ENCODE data around the gene NMRAL1. TPM values are rescaled to one million over a fixed set of nuclear protein-coding genes. Genes with fewer than 3 reads are reported as not detected.

The NMRAL1 gene
- total and polyA plus RNA-seq, 3 experiments from 2014 or later, result 63.8 to 75.4 (median 65.8) TPM

GRCh38 chr16:4510131-4510530 is 35.7 kb upstream of the NMRAL1 start:
- Mint-ChIP-seq H3K36me3 (peaks cover 0 to 82% (median 5%) of the 10 kb centered on the region in 3 donors), H3K4me3 (no peak overlapping the region), H3K9me3 (no peaks in the 10 kb centered on the region), H3K27ac (peak overlapping the region in 6 of 8 donors; percentile 77 to 96 (median 86)), H3K27me3 (peaks cover 0 to 2% of the 10 kb centered on the region in 2 donors), H3K4me1 (peaks cover 50 to 66% (median 51%) of the 10 kb centered on the region in 3 donors)
- H3K4me3 ChIP-seq (ENCODE audit: low read length), result no peak overlapping the region
- CTCF ChIA-PET, result interaction anchor here (6.2 to 7.1 kb wide), 2 partner anchors 33 to 38 kb away, joined by 87 to 95 read pairs; partner anchors contain the start of genes HMOX2 and NMRAL1
- H3K36me3 ChIP-seq (ENCODE audit: insufficient read depth, low read length), result peaks cover 57% of the 10 kb centered on the region
- POLR2A ChIA-PET, result interaction anchor here (0.5 kb wide), 1 partner anchor 19 kb away, joined by 5 read pairs; no protein-coding TSS in a partner anchor
- no peaks in the 10 kb centered on the region for H3K9me3 ChIP-seq (ENCODE audit: low read length)
- no peaks in the 10 kb centered on the region for H3K27me3 ChIP-seq (ENCODE audit: insufficient read depth, low read length, poor library complexity, severe bottlenecking)
- no peak overlapping the region for H3K27ac ChIP-seq (ENCODE audit: low read depth, low read length)
- peaks cover 34% of the 10 kb centered on the region for H3K4me1 ChIP-seq (ENCODE audit: insufficient read depth, low read length)
- no peak for DNase-seq

DNA sequence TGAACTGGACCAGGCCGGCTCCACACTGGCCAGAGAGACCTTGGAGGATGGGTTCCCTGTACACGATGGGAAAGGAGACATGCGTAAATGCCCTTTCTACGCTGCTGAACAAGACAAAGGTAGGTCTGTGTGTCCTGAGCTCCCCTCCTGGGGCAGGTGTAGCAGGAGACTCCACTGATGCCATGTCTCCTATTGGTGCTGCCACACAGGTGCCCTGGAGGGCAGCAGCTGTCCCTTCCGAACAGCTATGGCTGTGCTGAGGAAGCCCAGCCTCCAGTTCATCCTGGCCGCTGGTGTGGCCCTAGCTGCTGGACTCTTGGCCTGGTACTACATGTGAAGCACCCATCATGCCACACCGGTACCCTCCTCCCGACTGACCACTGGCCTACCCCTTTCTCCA is 35.0 kb upstream of the NMRAL1 start:
- Histone ChIP-seq H3K9me3 (ENCODE audit: low read length) (no peaks in the 10 kb centered on the region), H3K27ac (ENCODE audit: low read depth, low read length) (no peak overlapping the region), H3K4me1 (ENCODE audit: insufficient read depth, low read length) (peaks cover 34% of the 10 kb centered on the region), H3K36me3 (ENCODE audit: insufficient read depth, low read length) (peaks cover 57% of the 10 kb centered on the region), H3K4me3 (ENCODE audit: low read length) (no peak overlapping the region), H3K27me3 (ENCODE audit: insufficient read depth, low read length, poor library complexity, severe bottlenecking) (no peaks in the 10 kb centered on the region)
- peak overlapping the region in 6 of 8 donors; percentile 29 to 97 (median 88) for H3K27ac Mint-ChIP-seq
- no peaks in the 10 kb centered on the region for H3K9me3 Mint-ChIP-seq
- DNase-seq, result no peak
- peaks cover 0 to 79% (median 7%) of the 10 kb centered on the region in 3 donors for H3K36me3 Mint-ChIP-seq
- peaks cover 48 to 64% (median 50%) of the 10 kb centered on the region in 3 donors for H3K4me1 Mint-ChIP-seq
- peaks cover 0 to 2% of the 10 kb centered on the region in 2 donors for H3K27me3 Mint-ChIP-seq
- POLR2A ChIA-PET, result no interaction called here
- CTCF ChIA-PET, result interaction anchor here (1.2 to 7.1 kb wide), 3 partner anchors 23 to 39 kb away, joined by 4 to 95 read pairs (median 87); partner anchors contain the start of genes HMOX2 and NMRAL1
- no peak overlapping the region for H3K4me3 Mint-ChIP-seq

- ChIA-PET POLR2A (interaction anchor here (4.4 kb wide), 1 partner anchor 32 kb away, joined by 42 read pairs; the partner anchor contains the start of genes HMOX2 and NMRAL1), CTCF (interaction anchor here (1.2 to 7.1 kb wide), 5 partner anchors 22 to 116 kb away, joined by 4 to 95 read pairs (median 22); partner anchors contain the start of genes HMOX2, MGRN1 and NMRAL1)
- DNase-seq, result no peak
- no peak overlapping the region for H3K4me3 Mint-ChIP-seq
- peaks cover 46 to 62% (median 49%) of the 10 kb centered on the region in 3 donors for H3K4me1 Mint-ChIP-seq
- H3K9me3 Mint-ChIP-seq, result no peaks in the 10 kb centered on the region
- peak overlapping the region in 5 of 8 donors; percentile 38 to 99 (median 96) for H3K27ac Mint-ChIP-seq
- H3K4me1 ChIP-seq (ENCODE audit: insufficient read depth, low read length), result peaks cover 34% of the 10 kb centered on the region
- peaks cover 0 to 76% (median 7%) of the 10 kb centered on the region in 3 donors for H3K36me3 Mint-ChIP-seq
- no peaks in the 10 kb centered on the region for H3K27me3 ChIP-seq (ENCODE audit: insufficient read depth, low read length, poor library complexity, severe bottlenecking)
- H3K9me3 ChIP-seq (ENCODE audit: low read length), result no peaks in the 10 kb centered on the region
- H3K27ac ChIP-seq (ENCODE audit: low read depth, low read length), result no peak overlapping the region
- peaks cover 57% of the 10 kb centered on the region for H3K36me3 ChIP-seq (ENCODE audit: insufficient read depth, low read length)
- peaks cover 0 to 2% of the 10 kb centered on the region in 2 donors for H3K27me3 Mint-ChIP-seq
- no peak overlapping the region for H3K4me3 ChIP-seq (ENCODE audit: low read length)
These were observed 34.4 kb upstream of the NMRAL1 start for GRCh38 chr16:4508806-4509205.

- H3K27me3 Mint-ChIP-seq, result peaks cover 0 to 2% of the 10 kb centered on the region in 2 donors
- ChIA-PET CTCF (interaction anchor here (0.5 to 7.1 kb wide), 13 partner anchors 11 to 117 kb away, joined by 3 to 95 read pairs (median 8); partner anchors contain the start of genes CDIP1, HMOX2, MGRN1 and NMRAL1), POLR2A (interaction anchor here (0.5 to 4.4 kb wide), 3 partner anchors 20 to 383 kb away, joined by 3 to 42 read pairs (median 4); partner anchors contain the start of genes HMOX2 and NMRAL1)
- H3K9me3 Mint-ChIP-seq, result no peaks in the 10 kb centered on the region
- Histone ChIP-seq H3K27me3 (ENCODE audit: insufficient read depth, low read length, poor library complexity, severe bottlenecking) (no peaks in the 10 kb centered on the region), H3K4me1 (ENCODE audit: insufficient read depth, low read length) (peaks cover 43% of the 10 kb centered on the region), H3K36me3 (ENCODE audit: insufficient read depth, low read length) (peaks cover 57% of the 10 kb centered on the region), H3K4me3 (ENCODE audit: low read length) (no peak overlapping the region), H3K9me3 (ENCODE audit: low read length) (no peaks in the 10 kb centered on the region), H3K27ac (ENCODE audit: low read depth, low read length) (no peak overlapping the region)
- peaks cover 0 to 69% (median 7%) of the 10 kb centered on the region in 3 donors for H3K36me3 Mint-ChIP-seq
- no peak overlapping the region for H3K4me3 Mint-ChIP-seq
- peaks cover 51 to 64% (median 53%) of the 10 kb centered on the region in 3 donors for H3K4me1 Mint-ChIP-seq
- peak overlapping the region in 7 of 8 donors; percentile 65 to 99 (median 97) for H3K27ac Mint-ChIP-seq
- DNase-seq, result no peak
These were observed 33.3 kb upstream of the NMRAL1 start for GRCh38 chr16:4507588-4508345.

- H3K4me1 ChIP-seq (ENCODE audit: insufficient read depth, low read length), result peaks cover 54% of the 10 kb centered on the region
- Mint-ChIP-seq H3K4me1 (peaks cover 53 to 67% (median 58%) of the 10 kb centered on the region in 3 donors), H3K36me3 (peaks cover 0 to 56% (median 7%) of the 10 kb centered on the region in 3 donors), H3K27me3 (peaks cover 0 to 2% of the 10 kb centered on the region in 2 donors), H3K4me3 (peak overlapping the region; percentile 55 to 85 (median 77)), H3K9me3 (no peaks in the 10 kb centered on the region), H3K27ac (peak overlapping the region; percentile 94 to 100 (median 98))
- H3K9me3 ChIP-seq (ENCODE audit: low read length), result no peaks in the 10 kb centered on the region
- ChIA-PET CTCF (interaction anchor here (0.8 to 7.1 kb wide), 21 partner anchors 8 to 118 kb away, joined by 3 to 95 read pairs (median 7); partner anchors contain the start of genes CDIP1, HMOX2, MGRN1 and NMRAL1), POLR2A (interaction anchor here (0.8 to 4.4 kb wide), 6 partner anchors 17 to 235 kb away, joined by 3 to 42 read pairs (median 4); partner anchors contain the start of genes HMOX2 and NMRAL1)
- no peaks in the 10 kb centered on the region for H3K27me3 ChIP-seq (ENCODE audit: insufficient read depth, low read length, poor library complexity, severe bottlenecking)
- peaks cover 45% of the 10 kb centered on the region for H3K36me3 ChIP-seq (ENCODE audit: insufficient read depth, low read length)
- H3K27ac ChIP-seq (ENCODE audit: low read depth, low read length), result peak overlapping the region; percentile 72
- H3K4me3 ChIP-seq (ENCODE audit: low read length), result peak overlapping the region; percentile 65
- DNase-seq, result peak; percentile 26 to 72 (median 59)
These were observed 32.0 kb upstream of the NMRAL1 start for GRCh38 chr16:4506450-4506849.

DNA sequence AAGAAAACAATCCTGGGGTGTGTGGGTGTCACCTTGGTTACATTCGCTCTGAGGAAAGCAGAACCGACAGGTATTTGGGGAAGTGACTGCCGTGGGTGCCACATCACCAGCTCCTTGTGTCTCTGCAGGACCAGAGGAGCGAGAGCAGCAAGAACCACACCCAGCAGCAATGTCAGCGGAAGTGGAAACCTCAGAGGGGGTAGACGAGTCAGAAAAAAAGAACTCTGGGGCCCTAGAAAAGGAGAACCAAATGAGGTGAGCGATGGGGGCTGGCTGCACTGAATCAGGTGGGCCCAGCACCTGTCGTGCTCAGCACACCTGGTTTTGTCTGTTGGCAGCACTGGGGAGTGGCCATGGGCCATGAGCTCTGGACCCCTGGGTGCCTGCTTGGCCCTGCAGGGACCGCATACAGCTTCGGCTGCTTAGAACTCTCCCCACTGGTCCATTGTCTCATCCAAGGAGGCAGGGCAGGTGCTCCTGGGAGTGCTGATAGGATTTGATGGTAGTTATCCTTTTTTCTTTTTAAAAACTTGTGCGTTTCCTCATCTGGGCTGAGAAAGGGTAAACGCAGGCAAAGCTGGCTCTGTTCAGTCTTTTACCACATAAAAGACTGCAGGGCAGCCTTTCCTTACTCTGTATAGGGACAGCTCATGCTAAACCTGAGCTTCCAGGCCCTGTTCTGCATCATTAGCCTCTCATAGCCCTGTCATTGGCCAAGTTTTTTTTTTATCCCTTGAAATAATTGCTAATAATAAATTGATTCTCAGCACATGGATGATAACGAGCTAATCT is 31.1 kb upstream of the NMRAL1 start:
- peaks cover 0 to 47% (median 4%) of the 10 kb centered on the region in 3 donors for H3K36me3 Mint-ChIP-seq
- H3K4me1 ChIP-seq (ENCODE audit: insufficient read depth, low read length), result peaks cover 63% of the 10 kb centered on the region
- ChIA-PET CTCF (interaction anchor here (0.8 to 7.1 kb wide), 22 partner anchors 9 to 119 kb away, joined by 3 to 95 read pairs (median 5); partner anchors contain the start of genes CDIP1, HMOX2, MGRN1 and NMRAL1), POLR2A (interaction anchor here (0.7 to 4.4 kb wide), 11 partner anchors 9 to 234 kb away, joined by 3 to 42 read pairs (median 4); partner anchors contain the start of genes CDIP1, HMOX2 and NMRAL1)
- peak overlapping the region; percentile 55 to 85 (median 77) for H3K4me3 Mint-ChIP-seq
- peaks cover 36% of the 10 kb centered on the region for H3K36me3 ChIP-seq (ENCODE audit: insufficient read depth, low read length)
- peaks cover 60 to 67% (median 62%) of the 10 kb centered on the region in 3 donors for H3K4me1 Mint-ChIP-seq
- H3K27me3 Mint-ChIP-seq, result peaks cover 0 to 2% of the 10 kb centered on the region in 2 donors
- peak overlapping the region; percentile 65 for H3K4me3 ChIP-seq (ENCODE audit: low read length)
- H3K27ac ChIP-seq (ENCODE audit: low read depth, low read length), result peak overlapping the region; percentile 72
- no peaks in the 10 kb centered on the region for H3K9me3 ChIP-seq (ENCODE audit: low read length)
- peak overlapping the region; percentile 94 to 100 (median 98) for H3K27ac Mint-ChIP-seq
- H3K9me3 Mint-ChIP-seq, result no peaks in the 10 kb centered on the region
- DNase-seq, result peak; percentile 59 to 93 (median 86)
- H3K27me3 ChIP-seq (ENCODE audit: insufficient read depth, low read length, poor library complexity, severe bottlenecking), result no peaks in the 10 kb centered on the region

- Mint-ChIP-seq H3K36me3 (peaks cover 0 to 39% (median 8%) of the 10 kb centered on the region in 3 donors), H3K4me3 (no peak overlapping the region), H3K27ac (peak overlapping the region in 7 of 8 donors; percentile 29 to 90 (median 85)), H3K27me3 (no peaks in the 10 kb centered on the region), H3K9me3 (no peaks in the 10 kb centered on the region), H3K4me1 (peaks cover 72 to 92% (median 90%) of the 10 kb centered on the region in 3 donors)
- Histone ChIP-seq H3K4me3 (ENCODE audit: low read length) (no peak overlapping the region), H3K27ac (ENCODE audit: low read depth, low read length) (no peak overlapping the region), H3K27me3 (ENCODE audit: insufficient read depth, low read length, poor library complexity, severe bottlenecking) (no peaks in the 10 kb centered on the region), H3K4me1 (ENCODE audit: insufficient read depth, low read length) (peaks cover 90% of the 10 kb centered on the region), H3K9me3 (ENCODE audit: low read length) (no peaks in the 10 kb centered on the region), H3K36me3 (ENCODE audit: insufficient read depth, low read length) (peaks cover 8% of the 10 kb centered on the region)
- ChIA-PET POLR2A (interaction anchor here (0.6 kb wide), 1 partner anchor 360 kb away, joined by 3 read pairs; no protein-coding TSS in a partner anchor), CTCF (interaction anchor here (0.8 to 3.8 kb wide), 6 partner anchors 11 to 123 kb away, joined by 3 to 31 read pairs (median 4); partner anchors contain the start of genes HMOX2 and MGRN1)
- no peak for DNase-seq
These were observed 26.6 kb upstream of the NMRAL1 start for GRCh38 chr16:4501071-4501478.
